ENCODE data around the gene SLC2A13. TPM values are rescaled to one million over a fixed set of nuclear protein-coding genes. Genes with fewer than 3 reads are reported as not detected.

SLC2A13 gene
- total and polyA plus RNA-seq, 10 of the 15 experiments (the other 5 are each of a cell fraction or from before 2014, with no cell fraction given) = 0.05 to 3.7 (median 0.25) TPM

- TF ChIP-seq CUX1 (IDR thresholded peaks at IDR 0.05; ENCODE audit: insufficient replicate concordance, low read depth, low read length) (no peak), MEF2A (IDR thresholded peaks at IDR 0.05; ENCODE audit: insufficient read depth, low read depth, low read length) (no peak), ZNF217 (IDR thresholded peaks at IDR 0.05) (no peak), GABPA (IDR thresholded peaks at IDR 0.05; ENCODE audit: low read depth) (no peak), IKZF1 (conservative IDR thresholded peaks at IDR 0.05) (peak; percentile 87), BHLHE40 (IDR thresholded peaks at IDR 0.05; ENCODE audit: borderline replicate concordance in 1 of 2, low read depth in 2 of 2, low read length in 1 of 2) (peak; percentile 92 to 97)
Observed at GRCh38 chr12:40105515-40106201, at the start of gene SLC2A13 (continued).

Measured in GM12878 (cell line).